Astrocyte of the cerebellum (primary cell): Measurements from ENCODE around the gene CDKN1B.

Experiments used
- DNase-seq: peaks from one replicate; pipeline ENCODE4 v3.0.0-alpha.2; 2011; ENCODE audit warnings: low read depth
- H3K4me3 ChIP-seq: 2 replicates; pipeline ENCODE4 v1.5.1; 2011; ENCODE audit warnings: mild to moderate bottlenecking, low read depth, low read length, moderate library complexity
- in situ Hi-C: cut with HindIII; loops from 2 replicates; pipeline ENCODE4 v1.10.0; 2017; ENCODE audit warnings: low sequenced_read_pairs
- TF ChIP-seq, protein P1 (sequence below): IDR thresholded peaks from 2 replicates; pipeline ENCODE4 v1.5.1; 2012; ENCODE audit warnings: low read length, low read depth, moderate library complexity, mild to moderate bottlenecking; ENCODE audit errors: missing control alignments

The CDKN1B gene

DNA sequence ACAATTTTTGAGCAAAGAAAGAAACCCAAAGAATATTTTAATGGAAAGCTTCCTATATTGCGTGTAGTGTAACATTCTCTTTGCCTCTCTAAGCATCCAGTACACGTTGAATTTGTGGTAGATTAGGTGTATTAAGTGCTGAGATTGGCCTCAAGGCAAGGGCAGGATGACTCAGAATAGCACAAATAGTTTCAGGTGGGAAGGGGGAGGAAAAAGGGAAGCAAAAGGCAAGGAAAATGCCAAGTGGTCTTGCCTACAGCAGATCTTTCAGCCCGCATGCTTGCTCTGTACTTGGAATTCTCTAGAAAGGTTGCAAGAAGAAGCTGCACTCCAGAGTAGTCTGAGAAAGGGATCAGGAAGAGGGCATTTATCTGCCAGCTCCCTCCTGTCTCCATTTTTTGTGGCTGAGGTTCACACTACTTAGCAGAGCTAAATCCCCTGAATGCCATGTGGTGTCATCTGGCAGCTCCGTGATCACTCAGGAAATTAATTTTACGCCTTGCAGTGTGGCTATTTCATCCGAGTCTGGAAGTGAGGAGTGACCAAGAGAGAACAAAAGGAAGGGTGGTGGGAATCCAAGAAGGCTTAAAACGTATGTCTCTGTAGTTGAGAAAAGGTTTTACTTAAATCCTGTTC lies 28.5 kb downstream of the CDKN1B start:
- TF ChIP-seq, protein P1, sequence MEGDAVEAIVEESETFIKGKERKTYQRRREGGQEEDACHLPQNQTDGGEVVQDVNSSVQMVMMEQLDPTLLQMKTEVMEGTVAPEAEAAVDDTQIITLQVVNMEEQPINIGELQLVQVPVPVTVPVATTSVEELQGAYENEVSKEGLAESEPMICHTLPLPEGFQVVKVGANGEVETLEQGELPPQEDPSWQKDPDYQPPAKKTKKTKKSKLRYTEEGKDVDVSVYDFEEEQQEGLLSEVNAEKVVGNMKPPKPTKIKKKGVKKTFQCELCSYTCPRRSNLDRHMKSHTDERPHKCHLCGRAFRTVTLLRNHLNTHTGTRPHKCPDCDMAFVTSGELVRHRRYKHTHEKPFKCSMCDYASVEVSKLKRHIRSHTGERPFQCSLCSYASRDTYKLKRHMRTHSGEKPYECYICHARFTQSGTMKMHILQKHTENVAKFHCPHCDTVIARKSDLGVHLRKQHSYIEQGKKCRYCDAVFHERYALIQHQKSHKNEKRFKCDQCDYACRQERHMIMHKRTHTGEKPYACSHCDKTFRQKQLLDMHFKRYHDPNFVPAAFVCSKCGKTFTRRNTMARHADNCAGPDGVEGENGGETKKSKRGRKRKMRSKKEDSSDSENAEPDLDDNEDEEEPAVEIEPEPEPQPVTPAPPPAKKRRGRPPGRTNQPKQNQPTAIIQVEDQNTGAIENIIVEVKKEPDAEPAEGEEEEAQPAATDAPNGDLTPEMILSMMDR: no peak
- DNase-seq: no peak
- in situ Hi-C loops: no loop called here
- H3K4me3 ChIP-seq: no peak overlapping the region

DNA sequence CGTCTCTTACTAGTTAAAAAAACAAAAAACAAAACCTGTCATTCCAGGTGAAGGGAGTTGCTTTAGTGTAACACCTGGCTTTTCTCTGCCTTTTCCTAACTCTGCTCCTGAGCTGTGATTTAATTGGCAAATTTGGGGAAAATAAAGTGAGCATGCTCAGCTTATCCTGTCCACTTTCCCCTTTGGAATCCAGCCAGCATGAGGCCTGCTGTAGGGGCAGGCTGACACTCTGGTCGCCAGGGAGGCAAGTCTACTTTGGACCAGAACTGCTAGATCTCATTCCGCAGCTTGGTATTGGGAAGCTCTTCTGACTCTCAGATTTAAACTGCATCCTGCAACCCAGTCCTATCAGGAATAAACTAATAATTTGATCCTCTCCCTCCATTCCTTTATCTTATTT lies 30.1 kb downstream of the CDKN1B start:
- no peak for DNase-seq
- in situ Hi-C loops: no loop called here
- TF ChIP-seq, protein P1: no peak
- no peak overlapping the region for H3K4me3 ChIP-seq

DNA sequence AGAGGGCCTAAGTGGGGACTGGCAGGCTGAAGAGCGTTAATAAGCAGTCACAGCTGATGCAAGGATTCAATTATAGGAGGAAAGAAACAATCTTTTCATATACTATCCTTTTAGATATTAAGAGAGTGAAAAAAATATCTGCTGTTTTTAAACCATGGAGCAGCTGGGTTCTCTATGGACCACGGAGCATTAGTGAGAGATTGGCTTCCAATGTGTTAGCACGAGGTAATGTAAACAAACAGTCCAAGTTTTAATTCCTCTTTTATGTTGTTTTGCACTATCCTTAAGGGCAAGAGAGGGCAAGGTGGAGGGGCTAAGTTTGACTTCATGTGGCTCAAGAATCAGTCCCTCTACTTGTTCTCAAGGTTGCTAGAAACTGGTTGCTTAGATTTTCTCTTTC lies 30.9 kb downstream of the CDKN1B start:
- TF ChIP-seq, protein P1: no peak
- no peak overlapping the region for H3K4me3 ChIP-seq
- in situ Hi-C loops: no loop called here
- no peak for DNase-seq

DNA sequence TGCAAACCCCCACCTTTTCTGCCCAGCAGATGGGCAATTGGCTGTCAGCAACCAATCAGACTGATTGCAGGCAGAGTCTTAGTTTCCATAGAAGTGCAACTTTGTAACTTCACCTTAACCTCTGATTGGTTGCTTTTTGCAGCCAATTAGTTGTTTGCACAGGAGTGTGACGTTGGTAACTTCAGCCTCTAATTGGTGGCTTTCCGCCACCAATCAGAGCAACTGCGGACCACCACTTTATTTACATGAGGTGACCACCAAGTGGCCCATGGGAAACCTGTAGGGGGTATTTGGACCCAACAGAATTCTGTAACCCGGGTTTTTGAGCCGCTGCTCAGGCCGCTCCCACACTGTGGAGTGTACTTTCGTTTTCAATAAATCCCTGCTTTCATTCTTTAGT lies 32.3 kb downstream of the CDKN1B start:
- TF ChIP-seq, protein P1: no peak
- no peak overlapping the region for H3K4me3 ChIP-seq
- DNase-seq: no peak
- in situ Hi-C loops: no loop called here

DNA sequence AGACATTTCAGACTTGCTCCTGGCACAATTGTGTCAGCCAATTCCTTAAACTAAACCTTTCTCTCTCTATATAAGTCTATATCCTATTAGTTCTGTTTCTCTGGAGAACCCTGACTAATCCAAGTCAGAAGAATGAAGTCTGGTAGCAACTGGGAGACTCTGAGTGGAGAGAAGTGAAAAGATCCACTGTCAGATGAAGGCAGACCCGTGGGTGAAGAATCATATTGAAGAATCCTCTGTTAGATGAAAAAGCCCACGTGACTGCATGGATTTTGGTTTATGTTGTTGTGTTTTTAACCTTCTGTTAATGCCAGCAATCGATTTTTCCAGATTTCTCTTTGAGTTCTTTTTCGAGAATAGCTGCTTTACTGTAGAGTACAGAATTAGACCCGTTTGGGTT lies 38.8 kb downstream of the CDKN1B start:
- DNase-seq: no peak
- no peak overlapping the region for H3K4me3 ChIP-seq
- TF ChIP-seq, protein P1: no peak
- in situ Hi-C loops: no loop called here

DNA sequence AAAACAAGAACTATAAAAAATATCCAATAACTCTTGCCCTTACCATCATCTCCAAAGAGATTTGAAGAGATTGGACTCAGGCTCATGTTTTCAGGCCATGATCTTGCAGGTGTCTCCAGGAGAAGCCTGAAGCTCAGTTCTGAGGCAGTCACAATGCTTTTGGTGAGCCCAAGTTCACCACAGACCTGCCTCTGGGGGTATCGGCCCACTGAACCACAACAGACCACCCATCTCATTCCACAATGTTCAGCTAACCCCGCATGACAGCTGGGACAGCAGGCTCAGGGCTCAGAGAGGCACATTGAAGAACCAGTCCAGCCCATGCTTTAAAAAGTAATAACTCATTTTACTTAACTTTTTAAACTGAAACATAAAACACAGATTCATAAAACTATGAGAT lies 40.0 kb downstream of the CDKN1B start:
- no peak overlapping the region for H3K4me3 ChIP-seq
- TF ChIP-seq, protein P1: no peak
- no peak for DNase-seq
- in situ Hi-C loops: no loop called here
